NCI-H1417 treated with DMSO at 0.1 percent for 48 hours (cell line): ENCODE results near the gene ARL3.
A peak's percentile ranks its signal among the peaks of the same experiment; 100 is the strongest.

Source experiments
- DNase-seq: peaks from one replicate; lab custom pipeline; 2025; lab: John Stamatoyannopoulos, UW

ARL3 gene

GRCh38 chr10:102651455-102652169, 62.6 kb downstream of the ARL3 start:
- no peak for DNase-seq

- no peak for DNase-seq
Measured at GRCh38 chr10:102650655-102651454, 63.3 kb downstream of the ARL3 start.

DNA sequence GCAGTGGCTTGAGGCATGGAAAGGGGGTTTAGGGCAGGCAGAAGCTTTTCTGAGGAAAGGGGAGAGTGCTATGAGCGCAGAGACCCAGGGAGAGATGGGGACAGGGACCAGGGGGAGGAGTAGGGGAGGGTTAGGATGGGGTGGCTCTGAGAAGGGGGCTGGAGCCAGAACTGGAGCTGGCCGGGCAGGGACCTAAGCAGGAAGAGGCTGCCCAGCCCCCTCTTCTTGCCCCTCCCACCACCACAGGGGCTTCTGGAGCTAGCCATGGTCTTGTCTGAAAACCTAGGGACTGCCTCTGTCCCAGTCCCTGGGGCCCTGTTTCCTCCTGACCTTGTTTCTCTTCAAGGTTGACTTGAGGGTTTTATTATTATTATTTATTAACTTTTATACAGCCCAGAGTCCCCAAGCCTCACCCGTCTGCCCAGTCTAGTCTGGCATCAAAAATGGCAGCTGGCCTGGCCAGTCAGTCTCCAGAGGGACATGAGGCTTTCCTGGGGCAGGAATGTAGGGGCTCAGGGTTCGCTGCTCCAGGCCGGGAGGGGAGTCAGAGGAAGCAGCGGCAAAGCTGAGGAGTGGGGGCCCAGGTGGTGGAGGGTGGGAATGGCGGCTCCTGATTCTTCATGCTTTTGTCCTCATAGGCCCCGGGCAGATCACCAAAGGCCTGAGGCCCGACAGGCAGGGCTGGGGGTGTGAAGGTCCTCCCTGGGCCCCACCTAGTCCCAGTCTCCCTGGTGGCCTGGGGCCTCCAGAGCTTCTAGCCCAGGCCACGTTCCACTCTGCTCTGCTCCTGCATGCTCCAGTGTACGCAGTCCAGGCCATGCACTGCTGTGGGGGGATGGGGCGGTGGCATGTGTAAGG, 64.2 kb downstream of the ARL3 start:
- DNase-seq = no peak

GRCh38 chr10:102648889-102649796, 65.1 kb downstream of the ARL3 start:
- DNase-seq = no peak

DNA sequence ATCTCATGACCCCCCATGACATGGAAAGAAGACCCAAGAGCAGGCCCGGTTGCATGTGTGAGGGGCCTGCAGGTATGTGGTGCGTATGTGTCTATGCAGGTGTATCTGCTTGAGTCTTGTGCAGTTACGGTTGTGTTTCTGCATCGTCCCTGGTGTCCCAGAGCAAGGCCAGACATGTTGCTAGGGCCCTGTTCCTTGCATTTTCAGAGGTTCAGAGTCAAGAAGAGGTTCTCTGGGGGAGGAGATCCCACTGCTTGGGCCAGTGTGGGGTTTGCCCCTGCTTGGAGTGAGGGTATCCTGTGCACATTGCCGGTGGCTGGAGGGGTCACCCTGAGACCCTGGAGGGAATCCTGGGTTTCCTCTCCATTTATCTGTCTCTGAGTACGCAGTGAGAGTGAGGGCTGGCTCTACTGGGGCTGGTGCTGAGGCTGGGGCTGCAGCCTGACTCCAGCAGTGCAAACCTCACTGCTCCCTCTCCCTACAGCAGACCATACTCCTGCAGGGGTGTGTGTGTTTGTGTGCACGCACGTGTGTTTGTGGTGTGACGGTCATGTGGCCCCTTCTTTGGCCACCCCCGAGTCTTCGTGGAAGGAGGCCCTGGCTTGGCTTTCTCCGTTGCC, 65.8 kb downstream of the ARL3 start:
- no peak for DNase-seq

- DNase-seq = no peak
Measured at GRCh38 chr10:102647443-102648268, 66.5 kb downstream of the ARL3 start.

- no peak for DNase-seq
Measured at GRCh38 chr10:102646610-102647442, 67.4 kb downstream of the ARL3 start.

DNA sequence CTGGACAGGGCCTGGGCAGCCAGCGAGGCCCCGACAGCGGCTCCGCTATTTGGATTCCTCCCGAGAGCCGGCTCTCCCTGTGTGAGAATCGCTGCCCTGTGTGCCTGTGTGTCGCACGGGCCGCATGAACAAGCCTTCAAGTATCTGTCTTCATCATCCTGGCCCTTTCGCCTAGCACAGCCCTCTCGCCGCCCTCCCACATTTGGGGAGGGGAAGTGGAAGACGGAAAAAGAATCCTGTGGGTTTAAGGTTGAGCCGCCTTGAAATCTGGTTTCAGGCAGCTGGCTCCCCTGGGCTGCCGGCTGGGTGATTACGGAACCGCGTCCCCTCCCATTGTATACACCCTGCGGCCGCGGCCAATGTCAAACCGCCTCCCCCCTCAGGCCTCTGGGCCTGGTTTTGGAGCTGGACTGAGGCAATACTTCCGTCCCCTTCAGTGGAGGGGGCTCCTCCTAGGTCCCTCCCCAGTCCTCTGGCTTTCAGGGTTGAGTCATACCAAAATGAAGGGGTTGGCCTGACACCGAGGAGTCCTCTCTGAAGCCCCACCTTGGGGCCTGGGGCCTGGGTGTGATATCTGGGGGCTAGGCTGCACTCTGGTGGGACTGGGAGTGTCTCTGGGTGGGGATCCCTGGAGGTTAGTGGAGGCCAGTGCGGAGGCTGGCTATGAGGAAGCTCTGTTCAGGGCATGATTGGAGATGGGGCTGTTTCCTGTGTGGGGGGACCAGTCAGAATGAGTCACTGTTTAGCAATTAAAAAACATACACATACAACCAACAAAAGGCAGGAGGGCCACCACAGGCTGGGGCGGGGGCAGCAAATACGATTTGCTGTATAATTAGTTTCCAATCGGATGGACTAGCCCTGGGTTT, 68.2 kb downstream of the ARL3 start:
- no peak for DNase-seq

GRCh38 chr10:102645388-102645740, 68.8 kb downstream of the ARL3 start:
- no peak for DNase-seq

- DNase-seq = peak; percentile 15
Measured at GRCh38 chr10:102644646-102645387, 69.4 kb downstream of the ARL3 start.

DNA sequence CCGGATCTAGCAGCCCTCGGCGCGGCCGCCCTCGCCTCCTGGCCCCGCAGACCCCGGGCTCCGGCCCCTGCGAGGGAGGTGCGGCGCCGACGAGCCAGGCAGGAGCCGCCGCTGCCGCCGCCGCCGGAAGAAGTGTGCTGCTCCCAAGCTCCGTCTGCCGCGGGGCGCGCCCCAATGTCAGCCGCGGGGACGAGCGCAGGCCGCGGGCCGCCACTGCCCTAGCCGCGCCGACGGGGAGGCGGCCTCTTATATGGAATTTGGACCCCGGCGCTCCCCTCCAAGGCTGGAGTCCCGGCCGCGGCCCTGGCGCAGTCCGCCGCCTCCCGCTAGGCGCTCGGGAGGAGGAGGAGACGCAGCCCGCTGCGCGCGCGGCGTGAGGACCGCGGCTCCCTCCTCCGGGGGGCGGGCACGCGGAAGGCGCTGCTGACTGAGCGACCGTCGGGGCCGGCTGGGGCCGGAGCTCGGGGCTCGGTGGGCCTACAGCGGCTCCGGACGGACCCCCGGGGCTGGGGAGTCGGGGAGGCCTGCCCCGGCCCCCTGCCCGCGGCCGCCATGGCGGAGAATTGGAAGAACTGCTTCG, 70.0 kb downstream of the ARL3 start, which contains the start of gene TRIM8:
Gene TRIM8 (plus strand): TSS at position 414 of the 580 bp plus-strand sequence. CDS start 139 bp downstream, at position 553.
- no peak for DNase-seq

- no peak for DNase-seq
Measured at GRCh38 chr10:102643336-102644065, 70.7 kb downstream of the ARL3 start.

DNA sequence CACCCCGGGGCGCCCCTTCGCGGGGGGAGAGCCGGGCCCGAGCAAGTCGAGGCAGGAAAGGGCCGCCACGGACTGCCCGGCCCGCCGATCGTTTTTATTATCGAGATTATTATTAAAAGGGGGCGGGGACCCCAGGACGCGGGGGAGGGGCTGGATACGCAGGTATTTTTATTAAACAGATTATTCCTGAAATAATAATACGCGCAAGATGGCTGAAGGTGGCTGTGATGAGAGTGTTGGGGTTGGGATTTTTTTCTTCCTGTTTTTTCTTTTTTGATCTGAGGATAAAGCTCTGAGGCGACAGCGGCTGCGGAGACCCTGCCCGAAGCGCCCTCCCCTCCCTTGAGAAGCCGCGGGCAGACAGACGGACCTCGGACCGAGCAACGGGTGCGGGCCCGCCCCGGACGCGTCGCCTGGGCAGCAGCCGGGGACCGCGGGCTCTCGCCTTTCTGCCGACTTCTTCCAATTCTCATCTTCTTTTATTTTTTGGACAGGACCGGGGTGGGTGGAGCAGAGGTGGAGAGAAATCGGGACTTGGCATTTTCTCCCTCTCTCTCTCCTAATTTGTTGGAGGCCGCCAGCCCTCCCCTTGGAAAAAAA, 71.4 kb downstream of the ARL3 start:
- no peak for DNase-seq

- DNase-seq = peak; percentile 66
Measured at GRCh38 chr10:102641880-102642735, 72.1 kb downstream of the ARL3 start.

- DNase-seq = no peak
Measured at GRCh38 chr10:102641402-102641801, 72.8 kb downstream of the ARL3 start.
